K562 (cell line): ENCODE data around the gene CLNK. TPM values are rescaled to one million over a fixed set of nuclear protein-coding genes. Genes with fewer than 3 reads are reported as not detected.

Experiments
- ATAC-seq: fragments of 200-7000 bp; cut with Tn5 transposase; 3 replicates; pipeline ENCODE4 v1.9.1; 2020; ENCODE audit warnings: moderate library complexity
- BruUV-seq: library from RNA; stranded (reverse); fragments of 400-500 nt; replicated peaks from 2 replicates; lab custom pipeline; 2021; lab: Mats Ljungman, UMichigan
- CTCF ChIA-PET: fragments of 300-600 bp; formaldehyde crosslinking; extraction: SDS; loops from one replicate; lab custom pipeline; 2021; ENCODE audit warnings: low intra/inter-chr PET ratio; lab: Yijun Ruan, JAX
- POLR2A ChIA-PET: fragments of 300-600, 350-650 bp; sonication (Branson Sonifier 250); formaldehyde crosslinking; extraction: SDS; loops from one replicate; lab custom pipeline; 2021; ENCODE audit warnings: antibody characterized with exemption, inconsistent platforms; lab: Yijun Ruan, JAX
- DNase-seq, 4 experiments: peaks; one replicate each; pipeline versions ENCODE4 v3.0.0 to v3.0.0-alpha.2; 2011 to 2018; ENCODE audit warnings: low spot score in 3 of 4, mixed read lengths in 3 of 4; ENCODE audit errors: extremely low read depth in 1 of 4
- FAIRE-seq: peaks from 2 replicates; lab custom pipeline; 2011; peaks lifted over from hg19 to GRCh38; lab: Jason Lieb, UNC
- H2AFZ ChIP-seq: 2 replicates; pipeline ENCODE4 v1.6.0; 2011; ENCODE audit warnings: low read depth, low read length, control low read depth, inconsistent platforms
- H3K27ac ChIP-seq: fragments of 200-600 bp; 3 replicates; pipeline ENCODE4 v1.8.0; 2011; ENCODE audit warnings: low read depth, mild to moderate bottlenecking, control low read depth, inconsistent platforms, low read length, moderate library complexity, mixed read lengths; ENCODE audit errors: extremely low read depth
- H3K27me3 ChIP-seq, 2 experiments: fragments of 300-600 bp in 1 of 2; 2 replicates in 1 of 2; 3 replicates in 1 of 2; pipeline versions ENCODE4 v1.6.0 to v1.8.0; 2011; ENCODE audit warnings: inconsistent platforms in 2 of 2, low read length in 2 of 2, mild to moderate bottlenecking in 1 of 2, mixed read lengths in 1 of 2, moderate library complexity in 1 of 2; ENCODE audit not compliant: control insufficient read depth in 2 of 2, insufficient read depth in 2 of 2
- H3K36me3 ChIP-seq: fragments of 300-600 bp; 3 replicates; pipeline ENCODE4 v1.8.0; 2011; ENCODE audit warnings: mild to moderate bottlenecking, low read length, inconsistent platforms; ENCODE audit not compliant: control insufficient read depth, insufficient read depth
- H3K4me1 ChIP-seq, 2 experiments: fragments of 200-600 bp in 1 of 2; replicated peaks in 1 of 2; 2 replicates in 1 of 2; 3 replicates in 1 of 2; pipeline versions ENCODE4 v1.5.1 to v1.8.0; 2011; ENCODE audit warnings: inconsistent platforms in 2 of 2, low read length in 2 of 2, mild to moderate bottlenecking in 1 of 2, mixed read lengths in 1 of 2, moderate library complexity in 1 of 2; ENCODE audit not compliant: control insufficient read depth in 2 of 2, insufficient read depth in 2 of 2
- H3K4me2 ChIP-seq: 2 replicates; pipeline ENCODE4 v1.6.1; 2011; ENCODE audit warnings: low read length, control low read depth, inconsistent platforms, mixed read lengths; ENCODE audit not compliant: insufficient read depth
- H3K4me3 ChIP-seq: fragments of 200-600 bp; sonication (generic), shearing (Covaris generic); 2 replicates; pipeline ENCODE4 v1.5.1; 2016; ENCODE audit warnings: control low read depth, inconsistent platforms
- H3K79me2 ChIP-seq: fragments of 200-600 bp; 3 replicates; pipeline ENCODE4 v1.8.0; 2011; ENCODE audit warnings: low read length, inconsistent platforms; ENCODE audit not compliant: control insufficient read depth, insufficient read depth
- H3K9ac ChIP-seq, 2 experiments: 2 replicates each; pipeline versions ENCODE4 v1.6.0 to v1.6.1; 2011; ENCODE audit warnings: low read depth in 2 of 2, low read length in 2 of 2, control low read depth in 1 of 2, inconsistent platforms in 1 of 2, mild to moderate bottlenecking in 1 of 2, mixed read lengths in 1 of 2; ENCODE audit not compliant: insufficient read depth in 1 of 2
- H3K9me1 ChIP-seq: one replicate; pipeline ENCODE4 v1.6.0; 2011; ENCODE audit warnings: inconsistent platforms, mild to moderate bottlenecking, low read length, moderate library complexity; ENCODE audit not compliant: control insufficient read depth, insufficient read depth
- H3K9me3 ChIP-seq: replicated peaks from 2 replicates; pipeline ENCODE4 v1.5.1; 2011; ENCODE audit warnings: low read depth, low read length, inconsistent platforms; ENCODE audit not compliant: control insufficient read depth, insufficient read depth
- H4K20me1 ChIP-seq: replicated peaks from 2 replicates; pipeline ENCODE4 v1.6.1; 2011; ENCODE audit warnings: low read length, inconsistent platforms, mixed read lengths; ENCODE audit not compliant: control insufficient read depth, insufficient read depth
- ADNP ChIP-seq: fragments of 200-800 bp; sonication (Bioruptor generic); IDR thresholded peaks from 2 replicates; pipeline ENCODE4 v1.6.1; 2016; ENCODE audit warnings: missing genetic modification characterization, missing compliant biosample characterization
- BRCA1 ChIP-seq, 2 experiments: fragments of 450-650 bp in 1 of 2; sonication (generic) in 1 of 2; formaldehyde crosslinking in 1 of 2; IDR thresholded peaks; 2 replicates each; pipeline versions ENCODE4 v1.5.0 to v1.6.1; 2017 to 2020; ENCODE audit warnings: mild to moderate bottlenecking in 1 of 2, missing genetic modification reagents in 1 of 2
- BRD4 ChIP-seq: fragments of 200-600 bp; sonication (generic); IDR thresholded peaks from 2 replicates; pipeline ENCODE4 v1.6.1; 2017; ENCODE audit warnings: inconsistent platforms
- CBFB ChIP-seq: sonication (generic); formaldehyde crosslinking; IDR thresholded peaks from 2 replicates; pipeline ENCODE4 v1.4.0; 2020; ENCODE audit warnings: mild to moderate bottlenecking, missing genetic modification reagents
- GATAD2B ChIP-seq: fragments of 450-650 bp; IDR thresholded peaks from 2 replicates; pipeline ENCODE4 v1.6.1; 2017; ENCODE audit warnings: mild to moderate bottlenecking, borderline replicate concordance
- HCFC1 ChIP-seq: IDR thresholded peaks from 2 replicates; pipeline ENCODE4 v1.6.1; 2012; ENCODE audit warnings: low read depth, low read length, improper control_type of control experiment
- HNRNPK ChIP-seq: fragments of 200-400 bp; formaldehyde crosslinking; IDR thresholded peaks from one replicate; pipeline ENCODE4 v1.6.1; 2018; ENCODE audit warnings: mild to moderate bottlenecking, low read depth, low read length; ENCODE audit not compliant: poor library complexity, severe bottlenecking
- KDM4B ChIP-seq, 2 experiments: fragments of 450-650 bp in 1 of 2; sonication (generic) in 1 of 2; IDR thresholded peaks; 2 replicates each; pipeline ENCODE4 v1.6.1; 2016 to 2017; ENCODE audit warnings: borderline replicate concordance in 2 of 2, antibody characterized with exemption in 1 of 2, low read depth in 1 of 2, mild to moderate bottlenecking in 1 of 2
- LEF1 ChIP-seq: fragments of 450-650 bp; IDR thresholded peaks from 2 replicates; pipeline ENCODE4 v1.6.1; 2016; ENCODE audit warnings: mild to moderate bottlenecking
- MEIS2 ChIP-seq: fragments of 450-650 bp; IDR thresholded peaks from 2 replicates; pipeline ENCODE4 v1.6.1; 2014; ENCODE audit warnings: mild to moderate bottlenecking; ENCODE audit not compliant: partially characterized antibody
- NCOA6 ChIP-seq: fragments of 450-650 bp; IDR thresholded peaks from 2 replicates; pipeline ENCODE4 v1.6.1; 2017; ENCODE audit warnings: mild to moderate bottlenecking
- NFIX ChIP-seq: fragments of 250-450 bp; sonication (Bioruptor Pico); IDR thresholded peaks from 2 replicates; pipeline ENCODE4 v1.4.0; 2020; ENCODE audit warnings: low read depth, mild to moderate bottlenecking, moderate library complexity
- TOE1 ChIP-seq, 2 experiments: fragments of 450-650 bp in 1 of 2; sonication (generic) in 1 of 2; formaldehyde crosslinking in 1 of 2; IDR thresholded peaks; 2 replicates each; pipeline versions ENCODE4 v1.7.1 to v1.8.0; 2016 to 2022; ENCODE audit warnings: borderline replicate concordance in 2 of 2, mild to moderate bottlenecking in 2 of 2, antibody characterized with exemption in 1 of 2, inconsistent platforms in 1 of 2, low read depth in 1 of 2, missing genetic modification reagents in 1 of 2, moderate library complexity in 1 of 2
- ZBTB7A ChIP-seq: IDR thresholded peaks from 2 replicates; pipeline ENCODE4 v1.6.1; 2011; ENCODE audit warnings: low read depth, mild to moderate bottlenecking, low read length, moderate library complexity, borderline replicate concordance; ENCODE audit not compliant: control insufficient read depth
- ZNF146 ChIP-seq: IDR thresholded peaks from one replicate; pipeline ENCODE4 v1.6.1; 2018; ENCODE audit warnings: missing compliant biosample characterization; ENCODE audit not compliant: unreplicated experiment
- in situ Hi-C: fragments of 300-500 bp; cut with MboI; formaldehyde crosslinking; loops from 4 replicates; pipeline ENCODE4 v1.15.0; 2018; ENCODE audit warnings: inconsistent platforms, mixed read lengths
- intact Hi-C: fragments of 100-400 bp; cut with micrococcal nuclease; formaldehyde crosslinking; loops from 2 replicates; pipeline ENCODE4 v1.14.2; 2022
- polyA plus RNA-seq, 8 experiments: library from polyadenylated mRNA; depleted of rRNA in 4 of 8; stranded (reverse) in 5 of 8; unstranded in 3 of 8; fragments of >200 nt; fragmentation: Nextera tagmentation in 2 of 8; fragmentation: Illumina TruSeq in 1 of 8; extraction: Ambion mirVana in 2 of 8; extraction: Trizol in 1 of 8; gene quantifications; 2 replicates each; pipeline versions ENCODE4 v1.2.1 to v1.2.3, GENCODE V29; 2011 to 2014; ENCODE audit warnings: inconsistent platforms in 1 of 8, missing spikeins in 1 of 8
- total RNA-seq, 7 experiments: library from RNA; depleted of rRNA in 6 of 7; stranded (reverse); fragments of >200 nt in 6 of 7; fragmentation: Illumina TruSeq in 2 of 7; extraction: Trizol in 2 of 7; gene quantifications; 2 replicates each; pipeline versions ENCODE4 v1.2.1 to v1.2.3, GENCODE V29; 2011 to 2021; ENCODE audit warnings: low replicate concordance in 1 of 7
- TF ChIP-seq, protein P1 (sequence below), 3 experiments: fragments of 200-800 bp in 1 of 3; sonication (Bioruptor generic) in 1 of 3; sonication (generic) in 1 of 3; formaldehyde crosslinking in 1 of 3; IDR thresholded peaks; 2 replicates each; pipeline versions ENCODE4 v1.6.1 to v1.8.0; 2016 to 2022; ENCODE audit warnings: mild to moderate bottlenecking in 2 of 3, missing compliant biosample characterization in 2 of 3, missing genetic modification characterization in 2 of 3, missing genetic modification reagents in 1 of 3
- TF ChIP-seq, protein P2 (sequence below): fragments of 450-650 bp; formaldehyde crosslinking; IDR thresholded peaks from 2 replicates; pipeline ENCODE4 v1.4.0; 2020; ENCODE audit warnings: mild to moderate bottlenecking
- TF ChIP-seq, protein P3 (sequence below): conservative IDR thresholded peaks from 2 replicates; pipeline ENCODE4 v1.6.1; 2011; ENCODE audit warnings: low read depth, mild to moderate bottlenecking, low read length; ENCODE audit not compliant: control insufficient read depth

Gene CLNK
- total and polyA plus RNA-seq, 9 of the 15 experiments (the other 6 are each of a cell fraction or from before 2014, with no cell fraction given): not detected

DNA sequence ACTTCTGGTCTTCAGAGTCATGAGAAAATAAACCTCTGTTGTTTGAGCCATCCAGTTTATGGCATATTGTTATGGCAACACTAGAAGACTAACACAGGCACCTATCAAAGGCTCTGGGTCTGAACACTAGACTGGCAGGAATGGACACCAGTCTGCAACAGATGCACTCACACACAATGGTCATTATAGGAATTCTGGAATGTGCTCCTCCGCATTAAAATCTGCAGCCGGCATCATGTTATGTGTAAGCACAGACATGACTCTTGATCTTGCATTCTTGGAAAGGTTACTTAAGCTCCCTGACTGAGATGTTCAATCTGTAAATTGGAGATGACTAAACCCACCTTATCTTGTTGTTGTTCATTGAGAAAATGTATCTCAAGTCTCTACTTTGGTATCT lies 115.1 kb downstream of the CLNK start (continued):
- TF ChIP-seq BRD4: no peak
- no peak for TF ChIP-seq BRCA1 (IDR thresholded peaks at IDR 0.05)
- TF ChIP-seq BRCA1 (CRISPR knock-in tag; IDR thresholded peaks at IDR 0.05): no peak
- TF ChIP-seq ADNP (tag): no peak

DNA sequence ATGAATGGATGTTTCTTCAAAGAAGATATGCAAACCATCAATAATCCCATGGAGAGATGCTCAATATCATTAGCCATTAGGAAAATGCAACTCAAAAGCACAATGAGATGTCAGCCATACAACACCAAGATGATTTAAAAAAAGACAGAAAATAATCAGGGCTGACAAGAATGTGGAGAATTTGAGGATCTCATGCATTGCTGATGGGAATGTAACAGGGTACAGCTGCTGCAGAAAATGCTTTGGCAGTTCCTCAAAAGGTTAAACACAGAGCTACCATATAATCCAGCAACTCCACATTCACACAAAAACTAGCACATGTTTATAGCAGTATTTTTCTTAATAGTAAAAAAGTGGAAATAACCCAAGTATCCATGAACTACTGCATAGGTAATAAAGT lies 116.8 kb downstream of the CLNK start:
- Histone ChIP-seq H3K79me2 (no peaks in the 10 kb centered on the region), H3K4me2 (no peak overlapping the region), H3K36me3 (no peaks in the 10 kb centered on the region), H3K4me1 (no peaks in the 10 kb centered on the region), H3K9me1 (no peaks in the 10 kb centered on the region), H3K9ac (no peak overlapping the region), H3K27me3 (no peaks in the 10 kb centered on the region; a peak in 1 of 5 replicates), H3K27ac (no peak overlapping the region), H2AFZ (no peak overlapping the region), H3K4me3 (no peak overlapping the region), H3K9me3 (no peaks in the 10 kb centered on the region), H4K20me1 (no peaks in the 10 kb centered on the region)
- TF ChIP-seq NFIX (no peak), MEIS2 (no peak), ZNF146 (CRISPR knock-in tag) (no peak), ZBTB7A (no peak), NCOA6 (no peak), GATAD2B (no peak), CBFB (no peak), KDM4B (IDR thresholded peaks at IDR 0.05; ENCODE audit: borderline replicate concordance in 2 of 2, low read depth in 1 of 2) (no peak), HCFC1 (no peak), TOE1 (IDR thresholded peaks at IDR 0.05; ENCODE audit: borderline replicate concordance) (no peak), TOE1 (CRISPR knock-in tag; IDR thresholded peaks at IDR 0.05; ENCODE audit: borderline replicate concordance, low read depth) (no peak), LEF1 (no peak), HNRNPK (no peak)
- TF ChIP-seq, protein P1, sequence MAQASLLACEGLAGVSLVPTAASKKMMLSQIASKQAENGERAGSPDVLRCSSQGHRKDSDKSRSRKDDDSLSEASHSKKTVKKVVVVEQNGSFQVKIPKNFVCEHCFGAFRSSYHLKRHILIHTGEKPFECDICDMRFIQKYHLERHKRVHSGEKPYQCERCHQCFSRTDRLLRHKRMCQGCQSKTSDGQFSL (CRISPR knock-in tag; IDR thresholded peaks at IDR 0.05): no peak
- TF ChIP-seq, protein P1 (tag; IDR thresholded peaks at IDR 0.05): no peak
- TF ChIP-seq, protein P2, sequence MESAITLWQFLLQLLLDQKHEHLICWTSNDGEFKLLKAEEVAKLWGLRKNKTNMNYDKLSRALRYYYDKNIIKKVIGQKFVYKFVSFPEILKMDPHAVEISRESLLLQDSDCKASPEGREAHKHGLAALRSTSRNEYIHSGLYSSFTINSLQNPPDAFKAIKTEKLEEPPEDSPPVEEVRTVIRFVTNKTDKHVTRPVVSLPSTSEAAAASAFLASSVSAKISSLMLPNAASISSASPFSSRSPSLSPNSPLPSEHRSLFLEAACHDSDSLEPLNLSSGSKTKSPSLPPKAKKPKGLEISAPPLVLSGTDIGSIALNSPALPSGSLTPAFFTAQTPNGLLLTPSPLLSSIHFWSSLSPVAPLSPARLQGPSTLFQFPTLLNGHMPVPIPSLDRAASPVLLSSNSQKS: no peak
- TF ChIP-seq, protein P3, sequence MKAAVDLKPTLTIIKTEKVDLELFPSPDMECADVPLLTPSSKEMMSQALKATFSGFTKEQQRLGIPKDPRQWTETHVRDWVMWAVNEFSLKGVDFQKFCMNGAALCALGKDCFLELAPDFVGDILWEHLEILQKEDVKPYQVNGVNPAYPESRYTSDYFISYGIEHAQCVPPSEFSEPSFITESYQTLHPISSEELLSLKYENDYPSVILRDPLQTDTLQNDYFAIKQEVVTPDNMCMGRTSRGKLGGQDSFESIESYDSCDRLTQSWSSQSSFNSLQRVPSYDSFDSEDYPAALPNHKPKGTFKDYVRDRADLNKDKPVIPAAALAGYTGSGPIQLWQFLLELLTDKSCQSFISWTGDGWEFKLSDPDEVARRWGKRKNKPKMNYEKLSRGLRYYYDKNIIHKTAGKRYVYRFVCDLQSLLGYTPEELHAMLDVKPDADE: no peak
- ChIA-PET CTCF (no interaction called here), POLR2A (interaction anchor here (0.9 kb wide), 1 partner anchor 190 kb away, joined by 3 read pairs; no protein-coding TSS in a partner anchor)
- ATAC-seq (no peak), FAIRE-seq (no peak), DNase-seq (no peak)
- in situ Hi-C loops: no loop called here
- intact Hi-C loops: no loop called here
- BruUV-seq: no TSS peak
